ENCODE measurements around the gene ECE1. TPM values are rescaled to one million over a fixed set of nuclear protein-coding genes. Genes with fewer than 3 reads are reported as not detected.

Gene ECE1
- total RNA-seq, 1 donor = 32.6 TPM

- no peak overlapping the region for H3K4me2 ChIP-seq (ENCODE audit: insufficient read depth, low read length)
- peaks cover 2% of the 10 kb centered on the region for H4K20me1 ChIP-seq (ENCODE audit: insufficient read depth, low read length)
- no peaks in the 10 kb centered on the region for H3K36me3 ChIP-seq (ENCODE audit: insufficient read depth, low read length)
- peaks cover 19% of the 10 kb centered on the region for H3K4me1 ChIP-seq (ENCODE audit: insufficient read depth, low read length)
- no peak for DNase-seq (ENCODE audit: insufficient read length, low spot score, missing footprints)
- H2AFZ ChIP-seq (ENCODE audit: low read length) = no peak overlapping the region
- no peaks in the 10 kb centered on the region for H3K9me3 ChIP-seq (ENCODE audit: low read depth, low read length)
- H3K4me3 ChIP-seq (ENCODE audit: insufficient read depth, low read length) = no peak overlapping the region
- no peak for TF ChIP-seq CTCF (IDR thresholded peaks at IDR 0.05; ENCODE audit: extremely low read depth, low read depth, low read length)
- H3K27me3 ChIP-seq (ENCODE audit: insufficient read depth, low read length) = no peaks in the 10 kb centered on the region
- H3K79me2 ChIP-seq (ENCODE audit: insufficient read depth, low read length) = peaks cover 6% of the 10 kb centered on the region
- H3K27ac ChIP-seq (ENCODE audit: low read depth, low read length) = no peak overlapping the region
Measured at GRCh38 chr1:21292984-21293536, 2.8 kb upstream of the ECE1 start.

- no peak for DNase-seq (ENCODE audit: insufficient read length, low spot score, missing footprints)
- Histone ChIP-seq H3K9me3 (ENCODE audit: low read depth, low read length) (no peaks in the 10 kb centered on the region), H3K27me3 (ENCODE audit: insufficient read depth, low read length) (no peaks in the 10 kb centered on the region), H3K79me2 (ENCODE audit: insufficient read depth, low read length) (peaks cover 6% of the 10 kb centered on the region), H3K36me3 (ENCODE audit: insufficient read depth, low read length) (no peaks in the 10 kb centered on the region), H4K20me1 (ENCODE audit: insufficient read depth, low read length) (no peaks in the 10 kb centered on the region), H3K4me1 (ENCODE audit: insufficient read depth, low read length) (peaks cover 19% of the 10 kb centered on the region), H3K4me2 (ENCODE audit: insufficient read depth, low read length) (no peak overlapping the region), H2AFZ (ENCODE audit: low read length) (no peak overlapping the region), H3K4me3 (ENCODE audit: insufficient read depth, low read length) (no peak overlapping the region), H3K27ac (ENCODE audit: low read depth, low read length) (no peak overlapping the region)
- TF ChIP-seq CTCF (IDR thresholded peaks at IDR 0.05; ENCODE audit: extremely low read depth, low read depth, low read length) = no peak
Measured at GRCh38 chr1:21292503-21292983, 2.3 kb upstream of the ECE1 start.

DNA sequence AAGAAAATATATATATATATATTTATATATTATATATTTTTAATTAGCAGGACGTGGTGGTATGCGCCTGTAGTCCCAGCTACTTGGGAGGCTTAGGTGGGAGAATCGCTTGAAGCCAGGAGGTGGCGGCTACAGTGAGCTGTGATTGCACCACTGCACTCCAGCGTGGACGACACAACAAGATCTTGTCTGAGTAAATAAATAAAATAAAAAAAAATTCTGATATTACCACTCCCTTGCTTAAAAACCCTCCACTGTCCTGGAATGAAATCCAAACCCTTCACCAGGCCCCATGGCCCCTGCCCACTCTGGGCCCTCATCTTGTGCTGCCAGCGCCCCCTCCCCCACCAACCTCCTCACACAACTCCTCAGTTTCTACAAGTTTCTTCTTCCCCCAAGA is 1.7 kb upstream of the ECE1 start:
- Histone ChIP-seq H3K27me3 (ENCODE audit: insufficient read depth, low read length) (no peaks in the 10 kb centered on the region), H3K36me3 (ENCODE audit: insufficient read depth, low read length) (no peaks in the 10 kb centered on the region), H3K79me2 (ENCODE audit: insufficient read depth, low read length) (peaks cover 6% of the 10 kb centered on the region), H3K27ac (ENCODE audit: low read depth, low read length) (no peak overlapping the region), H2AFZ (ENCODE audit: low read length) (no peak overlapping the region), H3K4me2 (ENCODE audit: insufficient read depth, low read length) (no peak overlapping the region), H3K9me3 (ENCODE audit: low read depth, low read length) (no peaks in the 10 kb centered on the region), H3K4me3 (ENCODE audit: insufficient read depth, low read length) (no peak overlapping the region), H3K4me1 (ENCODE audit: insufficient read depth, low read length) (peaks cover 19% of the 10 kb centered on the region), H4K20me1 (ENCODE audit: insufficient read depth, low read length) (no peaks in the 10 kb centered on the region)
- TF ChIP-seq CTCF (IDR thresholded peaks at IDR 0.05; ENCODE audit: extremely low read depth, low read depth, low read length) = no peak
- no peak for DNase-seq (ENCODE audit: insufficient read length, low spot score, missing footprints)

GRCh38 chr1:21291184-21291583 is 921 bp upstream of the ECE1 start:
- no peak overlapping the region for H3K4me2 ChIP-seq (ENCODE audit: insufficient read depth, low read length)
- H3K27ac ChIP-seq (ENCODE audit: low read depth, low read length) = no peak overlapping the region
- no peaks in the 10 kb centered on the region for H3K36me3 ChIP-seq (ENCODE audit: insufficient read depth, low read length)
- H3K27me3 ChIP-seq (ENCODE audit: insufficient read depth, low read length) = no peaks in the 10 kb centered on the region
- H3K4me1 ChIP-seq (ENCODE audit: insufficient read depth, low read length) = peaks cover 19% of the 10 kb centered on the region
- no peak overlapping the region for H3K4me3 ChIP-seq (ENCODE audit: insufficient read depth, low read length)
- no peak for TF ChIP-seq CTCF (IDR thresholded peaks at IDR 0.05; ENCODE audit: extremely low read depth, low read depth, low read length)
- no peak overlapping the region for H2AFZ ChIP-seq (ENCODE audit: low read length)
- H4K20me1 ChIP-seq (ENCODE audit: insufficient read depth, low read length) = no peaks in the 10 kb centered on the region
- H3K79me2 ChIP-seq (ENCODE audit: insufficient read depth, low read length) = peaks cover 6% of the 10 kb centered on the region
- DNase-seq (ENCODE audit: insufficient read length, low spot score, missing footprints) = peak; percentile 41
- no peaks in the 10 kb centered on the region for H3K9me3 ChIP-seq (ENCODE audit: low read depth, low read length)
